GM21526 (cell line): ENCODE results near the gene NCOR2.

Experiments used
- ATAC-seq: cut with Tn5 transposase; IDR thresholded peaks from one replicate; pipeline ENCODE4 v1.9.1; 2021; ENCODE audit warnings: moderate library complexity; ENCODE audit not compliant: unreplicated experiment, low FRiP score

Gene NCOR2

DNA sequence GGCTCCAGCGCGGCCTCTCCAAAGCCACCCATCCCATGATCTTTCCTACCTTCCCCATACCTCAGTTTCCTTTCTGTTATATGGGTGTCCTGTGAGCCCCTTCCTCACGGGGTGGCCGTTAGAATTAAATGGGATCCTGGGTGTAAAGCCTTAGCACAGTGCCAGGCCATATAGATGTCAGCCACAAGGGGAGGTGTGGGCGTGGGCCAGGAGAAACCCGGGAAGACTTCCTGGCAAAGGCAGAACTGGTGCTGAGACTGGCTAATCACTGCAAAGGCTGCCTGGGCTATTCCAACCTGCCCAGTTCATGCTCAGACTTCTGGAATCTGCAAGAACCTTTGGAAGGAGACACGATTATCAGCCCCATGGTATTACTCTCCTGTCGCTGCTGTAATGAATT is 11.0 kb upstream of the NCOR2 start:
- no peak for ATAC-seq

DNA sequence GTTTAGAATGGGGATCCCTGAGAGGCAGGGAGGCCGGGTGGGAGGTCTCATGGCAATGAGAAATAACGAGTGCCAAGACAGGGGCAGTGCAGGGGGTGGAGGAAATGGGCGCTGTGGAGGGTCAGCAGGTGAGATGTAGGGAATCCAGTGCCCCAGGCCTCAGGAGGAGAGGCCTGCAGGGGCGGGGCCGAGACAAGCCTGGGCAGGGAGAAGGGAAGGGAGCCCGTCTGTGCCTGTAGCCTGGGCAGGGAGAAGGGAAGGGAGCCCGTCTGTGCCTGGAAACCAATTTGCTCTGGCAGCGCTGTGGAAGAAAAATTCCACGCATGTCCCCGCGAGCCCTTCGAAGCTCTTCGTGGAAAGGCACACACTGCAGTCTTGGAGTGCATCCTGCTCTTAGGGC is 10.6 kb upstream of the NCOR2 start:
- no peak for ATAC-seq

DNA sequence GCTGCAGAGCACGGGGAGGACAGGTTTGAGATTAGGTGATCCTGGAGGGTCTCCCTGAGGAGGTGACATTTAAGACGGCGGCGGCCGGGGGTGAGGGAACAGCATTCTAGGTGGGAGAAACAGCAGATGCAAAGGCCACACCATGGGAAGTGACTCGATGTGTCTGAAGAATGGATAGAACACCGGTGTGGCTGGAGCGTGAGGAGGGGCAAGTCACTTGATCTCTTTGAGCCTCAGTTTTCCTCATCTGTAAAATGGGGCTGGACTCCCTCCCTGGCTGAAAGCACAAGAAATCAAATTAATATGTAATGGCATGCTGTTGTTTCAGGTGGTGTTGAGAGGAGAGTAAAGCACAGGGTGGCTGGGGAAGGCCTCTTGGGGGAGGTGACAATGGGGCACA is 10.0 kb upstream of the NCOR2 start:
- ATAC-seq: no peak

DNA sequence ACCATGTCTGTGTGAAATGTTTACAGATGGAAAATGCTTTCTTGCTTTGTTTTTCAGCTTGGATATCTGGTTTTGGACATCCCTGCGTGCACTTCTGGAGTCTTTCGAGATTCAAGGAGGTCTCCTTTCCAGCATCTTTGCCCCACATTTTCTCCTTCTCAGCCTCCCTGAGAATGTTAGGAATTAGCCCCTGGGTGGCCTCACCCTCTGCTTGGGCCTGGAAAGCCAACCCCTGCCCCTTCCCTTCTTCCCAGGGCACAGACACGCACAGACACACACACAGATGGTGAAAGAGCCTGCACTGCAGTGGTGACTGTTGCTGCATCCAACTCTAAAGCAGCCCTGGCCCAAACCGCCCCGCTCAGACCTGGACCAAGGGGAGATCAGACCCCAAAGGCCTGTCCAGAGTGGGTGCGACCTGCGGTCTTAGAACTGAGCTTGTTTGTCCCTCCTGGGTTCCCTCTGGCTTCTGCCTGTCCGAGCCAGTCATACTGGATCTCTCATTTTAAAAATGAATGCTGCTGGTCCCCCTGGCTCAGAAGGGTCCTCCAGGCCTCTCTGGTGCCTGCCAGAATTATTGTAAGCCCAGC is 8.7 kb upstream of the NCOR2 start:
- no peak for ATAC-seq

DNA sequence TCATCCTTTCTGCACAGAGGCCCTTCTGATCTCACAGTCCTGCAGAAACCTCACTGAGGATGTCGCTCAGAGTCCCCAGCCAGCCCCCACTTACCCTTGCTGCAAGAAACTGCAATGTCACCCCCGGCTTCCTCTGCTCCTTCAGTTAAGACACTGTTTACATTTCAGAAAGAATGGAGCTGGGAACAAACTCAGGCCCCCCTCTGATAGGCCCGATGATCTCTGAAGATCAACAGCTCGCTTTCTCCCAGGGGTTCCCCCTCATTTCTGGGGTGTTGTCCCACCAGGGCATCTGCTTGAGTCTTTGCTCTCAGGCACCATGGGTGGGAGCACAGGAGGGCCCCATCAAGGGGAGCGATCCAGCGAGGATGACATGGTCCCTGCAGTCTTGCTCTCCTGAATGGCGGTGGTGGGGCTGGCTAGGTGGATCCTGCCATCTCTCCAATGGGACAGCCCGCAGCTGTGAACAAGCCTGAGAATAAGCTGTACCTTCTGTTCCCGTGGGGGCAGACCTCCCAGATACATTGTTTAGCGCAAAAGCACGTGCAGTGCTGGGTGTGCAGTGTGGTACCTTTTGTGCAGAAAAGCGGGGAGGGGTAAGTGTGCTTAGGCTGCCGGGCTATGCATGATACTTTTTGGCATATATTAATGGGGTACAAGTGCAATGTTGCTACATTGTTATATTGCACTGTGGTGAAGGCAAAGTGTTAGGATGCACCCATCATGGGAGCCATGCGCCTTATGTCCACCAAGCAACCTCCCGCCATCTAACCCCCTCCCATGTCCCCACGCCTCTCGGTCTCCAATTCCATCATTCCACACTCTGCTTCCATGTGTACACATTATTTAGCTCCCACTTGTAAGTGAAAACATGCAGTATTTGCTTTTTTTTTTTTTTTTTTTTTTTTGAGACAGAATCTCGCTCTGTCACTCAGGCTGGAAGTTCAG is 6.7 kb upstream of the NCOR2 start:
- no peak for ATAC-seq

DNA sequence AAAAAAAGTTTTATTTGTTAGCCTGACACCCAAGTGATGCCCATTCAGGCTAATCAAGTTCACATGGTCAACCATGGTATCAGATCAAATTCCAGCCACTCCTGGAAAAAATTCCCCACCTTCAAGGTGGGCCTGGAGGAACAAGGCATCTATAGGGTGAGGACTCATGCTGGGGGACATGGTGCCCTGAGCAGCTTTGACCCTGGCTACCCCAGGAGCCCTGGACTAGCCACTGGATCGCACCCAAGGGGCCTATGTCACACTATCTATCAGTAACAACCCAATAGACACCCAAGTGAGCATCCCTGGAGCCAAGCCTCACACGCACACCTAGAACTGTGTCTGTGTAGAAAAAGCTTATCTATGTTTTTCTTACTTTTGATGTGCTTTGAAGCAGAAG is 4.1 kb upstream of the NCOR2 start:
- no peak for ATAC-seq

DNA sequence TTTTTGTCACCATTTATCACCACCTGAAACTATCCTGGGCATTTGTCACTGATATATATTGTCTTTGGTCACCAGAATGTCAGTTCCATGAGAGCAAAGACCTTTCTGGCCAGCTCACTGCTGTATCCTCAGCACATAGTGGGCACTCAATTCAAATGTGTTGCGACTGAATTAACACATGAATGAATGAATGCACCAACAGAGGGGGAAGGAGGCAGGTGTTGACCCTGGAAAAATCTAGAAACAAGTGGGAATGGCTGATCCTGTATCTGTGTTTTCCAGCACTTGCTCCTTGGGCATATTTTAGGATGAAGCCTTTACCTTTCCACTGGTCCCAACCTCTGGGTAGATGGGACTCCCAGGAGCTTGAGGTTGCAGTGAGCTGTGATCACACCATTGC is 3.4 kb upstream of the NCOR2 start:
- no peak for ATAC-seq

DNA sequence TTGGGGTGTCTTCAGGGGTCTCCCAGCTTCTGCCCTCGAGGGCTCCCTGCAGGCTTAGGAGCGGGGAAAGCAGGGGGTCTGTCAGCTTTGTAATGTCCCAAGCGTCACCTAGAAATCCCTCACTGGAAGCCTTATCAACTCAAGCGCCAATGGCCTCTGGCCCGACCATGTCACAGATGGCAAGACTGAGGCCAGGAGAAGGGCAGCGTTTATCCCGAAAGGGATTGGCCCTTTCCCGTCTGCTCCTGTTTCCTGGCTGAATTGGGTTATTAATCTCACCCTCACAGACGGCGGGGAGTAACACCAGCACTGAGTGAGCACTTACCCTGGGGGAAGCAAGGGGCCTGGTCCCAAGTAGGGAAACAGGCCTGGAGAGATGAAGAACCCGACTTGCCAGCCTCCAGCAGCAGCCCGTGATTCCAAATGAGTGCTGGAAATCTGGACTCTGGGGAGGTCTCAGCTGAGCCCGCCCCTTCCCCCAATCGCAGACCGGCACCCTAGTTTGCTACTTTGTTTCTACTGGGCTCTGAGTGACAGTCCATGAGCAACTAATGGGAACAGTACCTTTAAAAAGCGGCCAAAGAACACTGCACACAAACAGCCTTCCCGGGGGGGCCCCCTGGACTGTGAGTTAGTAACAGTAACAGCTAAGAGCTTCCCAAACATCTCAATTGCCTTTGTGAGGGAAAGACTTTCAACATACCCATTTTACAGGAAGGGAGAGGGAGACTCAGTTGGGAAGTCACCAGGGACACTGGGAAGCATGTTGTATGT is 2.1 kb upstream of the NCOR2 start:
- ATAC-seq: no peak

DNA sequence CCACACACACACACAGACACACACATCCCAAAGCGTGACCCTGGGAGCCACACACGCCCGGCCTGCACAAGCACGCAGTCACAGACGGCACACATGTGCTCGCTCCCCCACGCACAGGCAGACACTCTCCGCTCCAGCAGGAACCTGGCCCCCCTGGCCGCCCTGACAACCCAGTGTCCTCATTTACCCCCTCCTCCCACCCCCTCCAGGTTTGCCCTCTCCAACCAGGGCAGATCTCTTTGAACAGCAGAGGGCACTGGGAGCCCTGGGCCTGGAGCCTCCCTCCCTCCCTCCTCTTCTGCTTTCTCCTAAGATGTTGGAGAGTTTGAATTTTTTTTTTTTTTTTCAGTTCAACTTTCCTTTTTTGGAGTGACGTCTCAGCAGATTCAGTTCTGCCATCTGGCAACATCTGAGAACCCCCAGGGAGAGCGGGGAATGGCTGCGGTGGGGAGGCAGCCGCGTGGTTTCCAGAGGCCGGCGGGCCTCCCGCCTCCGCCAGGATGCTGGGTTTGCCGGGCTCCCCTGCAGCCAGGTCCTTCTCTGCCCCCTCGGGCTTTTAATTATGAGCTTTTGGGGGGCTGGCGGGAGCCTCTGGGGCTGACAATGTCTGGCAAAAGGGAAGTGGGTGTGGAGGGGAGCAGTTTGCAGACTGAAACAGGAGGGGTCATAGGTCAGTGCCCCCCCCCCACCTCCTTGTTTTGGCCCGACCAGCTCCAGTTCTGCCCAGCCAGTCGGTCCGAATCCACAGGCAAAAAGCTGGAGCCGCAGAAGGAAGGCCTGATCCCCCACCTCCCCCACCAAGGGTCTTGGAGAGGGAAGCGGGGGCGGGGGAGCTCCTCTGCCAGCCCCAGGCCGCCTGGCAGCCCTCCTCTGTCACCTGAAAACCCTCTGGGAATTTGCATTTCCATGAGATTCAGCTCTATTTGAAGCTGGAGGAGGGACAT is 1.3 kb upstream of the NCOR2 start:
- no peak for ATAC-seq

DNA sequence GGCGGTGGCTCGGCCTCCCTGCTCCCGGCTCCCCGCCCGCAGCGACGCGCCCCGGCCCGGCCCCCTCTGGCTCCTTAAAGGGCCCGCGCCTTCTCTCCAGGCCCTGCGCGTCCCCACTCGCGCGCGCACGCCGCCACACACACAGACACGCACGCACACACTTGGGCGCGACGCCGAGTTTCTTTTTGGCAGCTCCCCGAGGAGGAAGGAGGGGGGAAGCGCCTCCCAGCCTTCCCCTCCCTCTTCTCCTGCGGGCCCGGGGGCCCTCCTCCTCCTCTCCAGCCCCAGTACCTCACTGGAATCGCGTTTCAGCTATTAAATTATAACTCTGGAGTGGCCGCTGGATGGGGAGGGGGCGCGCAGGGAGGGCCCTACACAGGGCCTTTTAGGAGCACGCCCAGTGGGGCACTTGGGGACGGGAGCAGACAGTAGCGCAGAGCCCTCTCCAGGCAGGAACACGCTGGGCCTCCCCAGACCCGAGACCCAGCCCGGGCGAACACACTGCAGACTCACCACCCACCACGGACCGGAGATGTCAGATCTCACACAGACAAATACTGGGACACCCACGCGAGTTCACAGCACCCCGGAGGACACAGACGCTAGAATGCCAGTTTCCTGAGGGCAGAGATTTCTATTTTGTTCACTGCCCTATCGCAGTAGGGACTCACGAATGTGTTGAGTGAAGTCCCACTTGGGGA is 411 bp upstream of the NCOR2 start:
- peak; percentile 45 for ATAC-seq

DNA sequence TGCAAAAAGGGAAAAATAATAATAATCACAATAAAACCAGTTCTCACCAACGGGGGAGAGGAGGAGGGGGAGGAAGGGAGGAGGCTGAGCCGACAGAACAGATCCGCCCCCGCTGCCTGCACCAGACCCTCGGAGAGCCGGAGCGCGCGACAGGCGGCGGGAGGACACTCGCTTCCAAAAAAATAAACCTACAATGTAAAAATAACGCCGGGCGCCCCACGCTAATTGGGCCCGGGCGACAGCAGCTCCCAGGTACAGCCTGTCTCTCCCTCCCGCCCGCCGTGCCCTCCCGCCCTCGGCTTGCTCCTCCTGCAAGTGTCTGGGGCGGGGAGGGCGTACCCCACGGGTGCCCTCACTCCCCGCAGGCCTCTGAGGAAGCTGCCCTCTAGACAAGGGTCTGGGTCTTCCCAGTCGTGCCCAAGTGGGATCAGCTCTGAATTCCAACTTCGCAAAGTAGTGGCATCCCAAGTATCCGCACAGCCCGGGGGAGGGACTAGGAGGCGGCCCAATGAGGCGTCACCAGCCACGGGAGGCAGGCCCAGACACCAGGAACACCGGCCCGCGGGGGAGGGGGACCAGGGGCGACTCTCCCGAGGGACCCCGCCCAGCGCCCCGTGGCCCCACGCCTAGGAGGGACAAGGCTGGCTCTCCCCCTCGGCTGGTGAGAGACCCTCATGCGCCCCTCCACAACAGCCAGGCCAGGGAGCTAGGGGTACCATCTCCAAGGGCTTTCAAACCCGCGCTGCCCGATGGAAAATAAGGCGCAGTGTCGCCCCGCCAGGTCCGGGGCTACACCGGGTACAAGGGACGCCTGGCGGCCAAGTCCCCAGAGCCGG is 1.0 kb downstream of the NCOR2 start:
- peak; percentile 32 for ATAC-seq

DNA sequence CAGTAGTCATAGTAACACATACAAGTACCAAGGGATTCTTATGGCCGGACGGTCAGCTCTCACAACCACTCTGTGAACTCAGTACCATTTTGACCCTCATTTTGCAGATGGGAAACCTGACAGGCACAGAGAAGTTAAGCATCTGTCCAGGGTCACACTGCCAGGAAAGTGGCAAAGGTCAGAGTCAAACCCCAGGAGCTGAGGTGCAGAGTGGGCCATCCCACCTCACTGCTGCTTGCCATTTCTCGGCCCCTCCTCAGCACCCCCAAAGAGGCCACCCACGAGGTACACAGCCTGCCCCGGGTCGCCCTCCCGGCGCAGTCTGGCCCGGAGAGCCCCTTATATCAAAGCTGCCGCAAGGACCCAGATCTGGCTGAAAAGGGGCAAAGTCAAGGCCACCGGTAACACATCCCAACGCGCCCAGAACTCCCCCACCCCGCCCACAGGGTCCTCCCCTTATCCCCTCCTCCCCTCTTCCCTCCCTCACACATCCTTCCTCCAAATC is 1.7 kb downstream of the NCOR2 start:
- no peak for ATAC-seq

DNA sequence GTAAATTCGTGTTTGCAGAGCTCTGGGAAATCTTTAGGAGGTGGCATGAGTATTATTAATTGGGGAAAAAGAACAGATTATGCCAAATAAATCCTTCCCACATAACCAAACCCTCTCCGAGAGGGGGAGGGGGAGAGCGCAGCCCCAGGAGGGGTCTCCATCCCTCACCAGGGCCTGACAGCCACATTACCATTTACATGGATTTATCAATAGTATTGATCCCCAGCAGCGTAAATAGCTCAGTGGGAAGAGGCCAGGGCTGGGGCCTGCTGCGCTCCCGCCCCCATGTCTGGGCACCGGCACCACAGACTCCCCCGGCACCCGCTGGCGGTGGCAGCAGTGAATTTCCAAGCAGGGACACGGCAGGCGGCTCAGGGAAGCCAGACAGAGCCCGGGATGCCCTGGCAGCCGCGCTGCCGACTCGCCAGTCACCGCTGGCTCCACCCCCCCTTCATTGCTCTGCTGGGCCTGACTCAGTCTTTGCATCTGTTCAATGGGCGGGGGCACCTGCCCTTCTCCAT is 2.4 kb downstream of the NCOR2 start:
- no peak for ATAC-seq

DNA sequence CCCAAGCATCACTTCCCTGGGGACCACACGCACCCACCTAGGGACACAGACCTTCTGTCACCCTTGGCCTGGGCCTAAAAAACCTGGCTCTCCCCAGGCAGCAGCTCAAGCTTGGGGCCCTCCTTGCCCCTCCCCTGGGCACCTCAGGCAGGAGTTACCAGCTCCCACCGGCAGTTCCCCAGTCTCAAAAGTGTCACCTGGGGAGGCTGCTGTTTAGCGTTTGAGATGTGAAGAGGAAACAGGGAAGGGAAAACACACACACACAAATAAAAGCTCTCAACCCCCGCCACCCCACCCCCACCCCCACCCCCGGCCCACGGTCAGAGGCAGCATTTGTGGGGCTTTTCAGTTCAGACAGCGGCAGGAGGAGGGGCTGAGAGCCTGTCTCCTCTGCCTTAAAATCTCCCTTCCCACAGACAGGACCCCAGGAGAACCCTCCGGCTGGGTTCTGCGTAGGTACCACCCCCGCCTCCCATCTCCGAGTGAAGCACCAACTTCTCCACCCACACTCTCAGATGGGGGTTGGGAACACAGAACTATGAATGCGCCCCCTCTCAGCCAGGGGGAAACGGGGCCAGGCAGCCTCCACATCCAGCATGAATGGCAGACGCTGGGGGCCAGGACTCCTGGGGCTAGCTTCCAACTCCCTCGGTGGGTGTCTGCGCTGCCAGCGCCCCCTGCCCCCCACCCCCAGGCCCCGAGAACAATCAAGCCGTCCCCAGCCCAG is 3.0 kb downstream of the NCOR2 start:
- ATAC-seq: no peak

DNA sequence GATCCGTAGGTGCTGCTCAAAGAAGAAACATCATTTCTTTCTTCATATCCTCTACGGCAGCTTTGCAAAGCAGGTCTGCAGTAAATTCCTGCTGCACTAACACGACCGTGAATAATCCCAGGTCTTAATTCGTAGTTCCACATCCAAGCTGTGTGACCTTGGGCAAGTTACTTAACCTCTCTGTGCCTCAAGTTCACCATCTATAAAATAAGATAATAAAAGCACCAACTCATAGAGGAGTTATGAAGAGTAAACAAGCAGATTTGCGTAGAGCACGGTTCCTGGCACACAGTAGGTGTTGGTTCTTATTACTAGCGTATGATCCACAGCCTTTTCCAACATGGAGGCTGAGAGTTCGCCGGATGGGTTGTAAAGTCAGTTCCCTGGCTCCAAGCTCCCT is 3.6 kb downstream of the NCOR2 start:
- ATAC-seq: no peak

DNA sequence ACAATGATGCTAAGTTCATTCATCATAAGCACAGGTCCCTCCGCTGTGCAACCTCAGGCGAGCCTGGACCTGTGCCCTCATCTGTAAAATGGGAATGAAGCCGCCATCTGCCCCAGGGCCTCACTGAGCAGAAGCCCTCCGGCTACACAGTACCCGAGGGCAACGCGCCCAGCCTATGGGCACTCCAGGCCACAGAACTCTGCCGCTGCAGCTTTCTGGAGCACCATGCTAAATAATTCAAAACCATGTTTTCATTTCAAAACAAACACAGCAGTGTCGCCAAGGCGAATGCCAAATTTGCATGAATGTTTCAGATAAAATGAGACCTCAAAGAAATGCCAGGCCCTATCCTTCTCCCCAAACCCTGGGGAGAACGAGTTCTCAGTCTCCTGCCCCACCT is 4.0 kb downstream of the NCOR2 start:
- ATAC-seq: no peak

DNA sequence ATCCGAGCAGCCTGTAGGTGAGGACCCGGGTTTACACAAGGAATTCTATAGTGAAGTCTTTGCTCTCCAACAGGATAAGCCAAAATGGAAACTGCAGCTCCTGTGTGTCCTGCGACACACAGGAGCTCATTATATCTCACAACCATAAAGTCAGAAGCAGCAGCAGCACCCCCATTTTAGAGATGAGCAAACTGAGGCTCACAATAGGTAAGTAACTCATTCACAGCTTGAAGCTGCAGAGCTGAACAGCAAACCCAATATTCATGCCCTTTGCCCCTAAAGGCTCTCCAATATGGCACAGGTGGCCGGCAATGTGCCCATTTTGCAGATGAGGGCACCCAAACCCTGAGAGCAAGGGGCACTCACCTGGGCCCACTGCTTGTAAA is 4.6 kb downstream of the NCOR2 start:
- ATAC-seq: no peak
